GM23248 (cell line): ENCODE data around the gene GEMIN8.

Experiments used
- EZH2 ChIP-seq: fragments of 200-600 bp; sonication (generic); IDR thresholded peaks from 2 replicates; pipeline ENCODE4 v1.6.1; 2018; ENCODE audit warnings: antibody characterized with exemption, mild to moderate bottlenecking; ENCODE audit not compliant: insufficient read depth, poor library complexity, severe bottlenecking
- EZH2phosphoT487 ChIP-seq: fragments of 200-600 bp; sonication (generic); IDR thresholded peaks from 2 replicates; pipeline ENCODE4 v1.6.1; 2018; ENCODE audit warnings: antibody characterized with exemption, moderate library complexity, mild to moderate bottlenecking, low read depth; ENCODE audit not compliant: insufficient read depth

- TF ChIP-seq EZH2 (no peak), EZH2phosphoT487 (no peak)
Measured at GRCh38 chrX:14032406-14032805, 2.7 kb upstream of the GEMIN8 start.
